HG03095 (cell line): ENCODE measurements around the gene UNKL.

Experiments
- ATAC-seq: cut with Tn5 transposase; IDR thresholded peaks from one replicate; pipeline ENCODE4 v1.9.1; 2021; ENCODE audit warnings: moderate library complexity; ENCODE audit not compliant: unreplicated experiment

UNKL gene

GRCh38 chr16:1313721-1314369 is 100.7 kb downstream of the UNKL start:
- no peak for ATAC-seq
